Motor neuron (in vitro differentiated cells): ENCODE measurements around the gene EXOC3. TPM values are rescaled to one million over a fixed set of nuclear protein-coding genes. Genes with fewer than 3 reads are reported as not detected.
"Not testable (repeated sequence)": the region's sequence is repeated elsewhere in the genome, so short reads cannot be mapped to it uniquely, and the experiment has no call there.

ENCODE experiments used
- ATAC-seq, 8 experiments: fragments of 200-7000 bp; cut with Tn5 transposase; replicated peaks in 6 of 8; 2 replicates each; pipeline ENCODE4 v1.8.0; 2021; ENCODE audit warnings: mild to moderate bottlenecking in 8 of 8, moderate library complexity in 8 of 8
- H3K27ac ChIP-seq, 2 donors: fragments of 250-450 bp; sonication (Bioruptor Pico); 2 replicates each; pipeline ENCODE4 v1.9.0; 2021; ENCODE audit warnings: antibody characterized with exemption in 2 of 2, mild to moderate bottlenecking in 2 of 2, moderate library complexity in 1 of 2
- H3K4me1 ChIP-seq, 2 donors: fragments of 250-450 bp; sonication (Bioruptor Pico); replicated peaks in 1 of 2; 2 replicates each; pipeline ENCODE4 v1.6.1; 2021; ENCODE audit warnings: antibody characterized with exemption in 2 of 2, mild to moderate bottlenecking in 2 of 2, moderate library complexity in 1 of 2
- H3K4me3 ChIP-seq, 5 donors: fragments of 250-450 bp; sonication (Bioruptor Pico); 2 replicates each; pipeline ENCODE4 v1.9.0; 2021; ENCODE audit warnings: antibody characterized with exemption in 5 of 5, mild to moderate bottlenecking in 5 of 5, moderate library complexity in 4 of 5
- WGBS, 10 experiments: fragments of 450-650 bp; shearing (Covaris generic); methylation state at CpG; one replicate each; pipeline ENCODE4 v1.0.0; 2022; 5-methylcytosine and 5-hydroxymethylcytosine counted together
- in situ Hi-C, 9 experiments: fragments of 400-800 bp; cut with MboI; loops; one replicate each; pipeline ENCODE4 v1.15.0; 2021; ENCODE audit warnings: low sequenced_read_pairs in 9 of 9, low pct_unique_long_range_greater_than_20kb in 2 of 9; ENCODE audit not compliant: unreplicated experiment in 9 of 9
- total RNA-seq, 8 experiments: library from RNA; unstranded; fragments of 300-600 nt; gene quantifications; 2 replicates each; pipeline versions ENCODE4 v1.2.3 to v1.2.4, GENCODE V29; 2022

The EXOC3 gene
- 10 to 100 TPM; 17.1 to 69.6 (median 25.0) TPM for total RNA-seq

- peak within 1 kb of the TSS; percentile 67 to 85 for H3K27ac ChIP-seq
- peaks cover 10 to 16% of the 10 kb centered on the region in 2 donors for H3K4me1 ChIP-seq
- H3K4me3 ChIP-seq: peak within 1 kb of the TSS; percentile 55 to 98 (median 91)
- in situ Hi-C loops: no loop called here
- 0 to 30% (median 4%) methylated on average over 1 to 13 of the region's 73 CpGs; no CpG with 5 or more reads in 3 of the 10 experiments for WGBS, 10 experiments
- peak; percentile 91 to 96 (median 93) for ATAC-seq
Observed at GRCh38 chr5:442335-443238, at the start of gene EXOC3. TSS of gene EXOC3 (plus strand) at chr5:443176. CDS start at chr5:446206, 3,030 bp downstream.

GRCh38 chr5:393846-394275, 49.1 kb upstream of the EXOC3 start:
- WGBS, 10 experiments: 47 to 100% (median 92%) methylated on average over 3 to 7 of the region's 10 CpGs; no CpG with 5 or more reads in 6 of the 10 experiments
- Histone ChIP-seq H3K4me3 (no peak overlapping the region), H3K27ac (no peak overlapping the region), H3K4me1 (peaks cover 40 to 43% of the 10 kb centered on the region in 2 donors)
- in situ Hi-C loops: no loop called here
- ATAC-seq: peak in 6 of 8 experiments; percentile 31 to 68 (median 58)

GRCh38 chr5:394671-395155, 48.3 kb upstream of the EXOC3 start:
- no peak for ATAC-seq
- H3K27ac ChIP-seq: no peak overlapping the region
- H3K4me3 ChIP-seq: no peak overlapping the region
- WGBS, 10 experiments: 67 to 80% methylated on average over 1 of the region's 18 CpGs; no CpG with 5 or more reads in 8 of the 10 experiments
- in situ Hi-C loops: no loop called here
- H3K4me1 ChIP-seq: peaks cover 47 to 51% of the 10 kb centered on the region in 2 donors

- Histone ChIP-seq H3K27ac (no peak overlapping the region), H3K4me3 (no peak overlapping the region), H3K4me1 (peaks cover 47 to 51% of the 10 kb centered on the region in 2 donors)
- ATAC-seq: peak in 4 of 8 experiments; percentile 16 to 67 (median 31)
- in situ Hi-C loops: no loop called here
- WGBS, 10 experiments: 2 to 100% (median 77%) methylated on average over 1 to 12 of the region's 21 CpGs; no CpG with 5 or more reads in 4 of the 10 experiments
Observed at GRCh38 chr5:395156-395920, 47.6 kb upstream of the EXOC3 start.

GRCh38 chr5:395921-396530, 47.0 kb upstream of the EXOC3 start:
- in situ Hi-C loops: no loop called here
- H3K27ac ChIP-seq: no peak overlapping the region
- 60 to 82% methylated on average over 1 to 2 of the region's 17 CpGs; no CpG with 5 or more reads in 8 of the 10 experiments for WGBS, 10 experiments
- H3K4me1 ChIP-seq: peaks cover 48 to 51% of the 10 kb centered on the region in 2 donors
- no peak overlapping the region for H3K4me3 ChIP-seq
- no peak for ATAC-seq

GRCh38 chr5:396531-396961, 46.4 kb upstream of the EXOC3 start:
- no peak for ATAC-seq
- in situ Hi-C loops: no loop called here
- WGBS, 10 experiments: 100% methylated on average over 1 to 2 of the region's 13 CpGs; no CpG with 5 or more reads in 8 of the 10 experiments
- Histone ChIP-seq H3K4me1 (peaks cover 50 to 51% of the 10 kb centered on the region in 2 donors), H3K4me3 (no peak overlapping the region), H3K27ac (no peak overlapping the region)

- in situ Hi-C loops, ATAC-seq, H3K4me3 ChIP-seq: not testable (repeated sequence)
- H3K4me1 ChIP-seq: peaks cover 43 to 44% of the 10 kb centered on the region in 2 donors
- WGBS, 10 experiments: 100% methylated on average over 3 of the region's 15 CpGs; no CpG with 5 or more reads in 9 of the 10 experiments
- peak overlapping the region in 1 of 2 donors; percentile 94 for H3K27ac ChIP-seq
Observed at GRCh38 chr5:398141-398474, 44.9 kb upstream of the EXOC3 start.

GRCh38 chr5:398475-399295, 44.3 kb upstream of the EXOC3 start:
- peaks cover 37 to 38% of the 10 kb centered on the region in 2 donors for H3K4me1 ChIP-seq
- H3K4me3 ChIP-seq: no peak overlapping the region
- in situ Hi-C loops: no loop called here
- peak in 1 of 8 experiments; percentile 31 for ATAC-seq
- H3K27ac ChIP-seq: peak overlapping the region; percentile 84 to 94
- 57 to 100% (median 91%) methylated on average over 1 to 12 of the region's 35 CpGs; no CpG with 5 or more reads in 3 of the 10 experiments for WGBS, 10 experiments

GRCh38 chr5:399296-400281, 43.4 kb upstream of the EXOC3 start:
- peak overlapping the region; percentile 84 to 94 for H3K27ac ChIP-seq

GRCh38 chr5:400282-401145, 42.5 kb upstream of the EXOC3 start:
- WGBS, 10 experiments: 2 to 75% (median 48%) methylated on average over 2 to 14 of the region's 26 CpGs
- H3K4me1 ChIP-seq: peaks cover 30 to 33% of the 10 kb centered on the region in 2 donors
- no peak overlapping the region for H3K4me3 ChIP-seq
- H3K27ac ChIP-seq: peak overlapping the region; percentile 84 to 94
- in situ Hi-C loops: no loop called here
- ATAC-seq: no peak

More at GRCh38 chr5:399296-400281, 43.4 kb upstream of the EXOC3 start:
- Histone ChIP-seq H3K4me3 (peak overlapping the region in 1 of 5 donors; percentile 1), H3K4me1 (peaks cover 34% of the 10 kb centered on the region in 2 donors)
- in situ Hi-C loops: no loop called here
- peak; percentile 89 to 97 (median 95) for ATAC-seq
- 2 to 60% (median 20%) methylated on average over 2 to 13 of the region's 45 CpGs; no CpG with 5 or more reads in 1 of the 10 experiments for WGBS, 10 experiments
